A549 (cell line): ENCODE measurements around the gene PLEKHF1. TPM values are rescaled to one million over a fixed set of nuclear protein-coding genes. Genes with fewer than 3 reads are reported as not detected.
A peak's percentile ranks its signal among the peaks of the same experiment; 100 is the strongest.

ENCODE experiments used
- ATAC-seq, 2 experiments: fragments of 200-7000 bp in 1 of 2; fragments of >200 bp in 1 of 2; cut with Nextera tagmentation in 1 of 2; cut with Tn5 transposase in 1 of 2; 3 replicates each; pipeline versions ENCODE4 v1.8.0 to v1.9.1; 2018 to 2020; ENCODE audit warnings: mild to moderate bottlenecking in 1 of 2, moderate library complexity in 1 of 2
- CTCF ChIA-PET: fragments of 300-600 bp; sonication (Branson Sonifier 250); formaldehyde crosslinking; extraction: SDS; loops from one replicate; lab custom pipeline; 2021; ENCODE audit warnings: antibody characterized with exemption, inconsistent platforms; lab: Yijun Ruan, JAX
- POLR2A ChIA-PET: fragments of 350-600 bp; formaldehyde crosslinking; extraction: SDS; loops from one replicate; lab custom pipeline; 2021; ENCODE audit warnings: antibody characterized with exemption, inconsistent platforms; lab: Yijun Ruan, JAX
- DNase-seq, 2 experiments: peaks; one replicate each; pipeline versions ENCODE4 v3.0.0 to v3.0.0-alpha.2; 2011 to 2016; ENCODE audit warnings: low read depth in 1 of 2, low spot score in 1 of 2
- FAIRE-seq: peaks from 2 replicates; lab custom pipeline; 2011; peaks lifted over from hg19 to GRCh38; lab: Jason Lieb, UNC
- H3K27ac ChIP-seq, 2 experiments: fragments of >200 bp; sonication (Bioruptor Twin); formaldehyde crosslinking; 3 replicates each; pipeline ENCODE4 v1.5.1; 2016 to 2017
- H3K4me1 ChIP-seq: fragments of >200 bp; sonication (Bioruptor Twin); formaldehyde crosslinking; 3 replicates; pipeline ENCODE4 v1.6.1; 2016
- H3K4me2 ChIP-seq: fragments of >200 bp; sonication (Bioruptor Twin); formaldehyde crosslinking; 3 replicates; pipeline ENCODE4 v1.6.1; 2016
- H3K4me3 ChIP-seq: fragments of >200 bp; sonication (Bioruptor Twin); formaldehyde crosslinking; 3 replicates; pipeline ENCODE4 v1.5.1; 2016
- H3K9me3 ChIP-seq: fragments of >200 bp; sonication (Bioruptor Twin); formaldehyde crosslinking; 3 replicates; pipeline ENCODE4 v1.6.1; 2016
- CBX8 ChIP-seq: fragments of 200-600 bp; sonication (generic); IDR thresholded peaks from 2 replicates; pipeline ENCODE4 v1.6.1; 2016
- EHF ChIP-seq: fragments of 250-450 bp; sonication (Bioruptor Pico); IDR thresholded peaks from 2 replicates; pipeline ENCODE4 v1.5.0; 2020; ENCODE audit warnings: mild to moderate bottlenecking
- EHMT2 ChIP-seq: fragments of 200-600 bp; sonication (generic); IDR thresholded peaks from 2 replicates; pipeline ENCODE4 v1.6.1; 2016; ENCODE audit warnings: antibody characterized with exemption, low read depth, mild to moderate bottlenecking, moderate library complexity
- EP300 ChIP-seq, 2 experiments: fragments of >200 bp; sonication (Bioruptor Twin); formaldehyde crosslinking; IDR thresholded peaks; 2 replicates in 1 of 2; 3 replicates in 1 of 2; pipeline ENCODE4 v1.6.1; 2016 to 2017
- ESRRA ChIP-seq: fragments of 150-350 bp; IDR thresholded peaks from 2 replicates; pipeline ENCODE4 v1.6.1; 2014; ENCODE audit warnings: mild to moderate bottlenecking, low read length, borderline replicate concordance
- FOSL2 ChIP-seq, 2 experiments: fragments of 450-650 bp in 1 of 2; fragments of >200 bp in 1 of 2; sonication (Bioruptor Twin) in 1 of 2; formaldehyde crosslinking; IDR thresholded peaks; 2 replicates each; pipeline versions ENCODE4 v1.5.0 to v1.6.1; 2016 to 2020; ENCODE audit warnings: mild to moderate bottlenecking in 1 of 2, moderate library complexity in 1 of 2
- FOXS1 ChIP-seq: fragments of 250-450 bp; sonication (Bioruptor Pico); IDR thresholded peaks from 2 replicates; pipeline ENCODE4 v1.5.0; 2020; ENCODE audit warnings: mild to moderate bottlenecking, moderate library complexity
- GATA3 ChIP-seq: IDR thresholded peaks from 2 replicates; pipeline ENCODE4 v1.6.1; 2012; ENCODE audit warnings: borderline replicate concordance
- HDAC2 ChIP-seq: fragments of 200-600 bp; sonication (generic); IDR thresholded peaks from 2 replicates; pipeline ENCODE4 v1.6.1; 2016
- HMGXB4 ChIP-seq: fragments of 250-450 bp; sonication (Bioruptor Pico); IDR thresholded peaks from 2 replicates; pipeline ENCODE4 v1.5.0; 2021; ENCODE audit warnings: mild to moderate bottlenecking, moderate library complexity, borderline replicate concordance
- HOXA7 ChIP-seq: fragments of 250-450 bp; sonication (Bioruptor Pico); IDR thresholded peaks from 2 replicates; pipeline ENCODE4 v1.5.0; 2020; ENCODE audit warnings: mild to moderate bottlenecking, moderate library complexity
- HOXB5 ChIP-seq: fragments of 250-450 bp; sonication (Bioruptor Pico); IDR thresholded peaks from 2 replicates; pipeline ENCODE4 v1.5.0; 2020; ENCODE audit warnings: mild to moderate bottlenecking, moderate library complexity
- JUNB ChIP-seq: fragments of >200 bp; sonication (Bioruptor Twin); formaldehyde crosslinking; IDR thresholded peaks from 2 replicates; pipeline ENCODE4 v1.6.1; 2016
- KDM1A ChIP-seq: fragments of 200-600 bp; sonication (generic); IDR thresholded peaks from 2 replicates; pipeline ENCODE4 v1.6.1; 2016; ENCODE audit warnings: low read depth, mild to moderate bottlenecking
- MAX ChIP-seq: IDR thresholded peaks from 2 replicates; pipeline ENCODE4 v1.6.1; 2012
- MAZ ChIP-seq: fragments of 150-350 bp; IDR thresholded peaks from 2 replicates; pipeline ENCODE4 v1.6.1; 2014; ENCODE audit warnings: antibody characterized with exemption, low read depth, low read length, borderline replicate concordance
- NFE2L2 ChIP-seq: fragments of 150-350 bp; conservative IDR thresholded peaks from 2 replicates; pipeline ENCODE4 v1.6.1; 2014; ENCODE audit warnings: low read length
- NPAS2 ChIP-seq: fragments of 250-450 bp; sonication (Bioruptor Pico); IDR thresholded peaks from 2 replicates; pipeline ENCODE4 v1.8.0; 2022; ENCODE audit warnings: mild to moderate bottlenecking, moderate library complexity, borderline replicate concordance
- NR3C1 ChIP-seq: fragments of >200 bp; sonication (Bioruptor Twin); formaldehyde crosslinking; IDR thresholded peaks from 3 replicates; pipeline ENCODE4 v1.6.1; 2017
- PHF8 ChIP-seq: fragments of 200-600 bp; sonication (generic); IDR thresholded peaks from 2 replicates; pipeline ENCODE4 v1.6.1; 2016; ENCODE audit warnings: low read depth, mild to moderate bottlenecking, antibody characterized with exemption, moderate library complexity, borderline replicate concordance
- POLR2A ChIP-seq: IDR thresholded peaks from 2 replicates; pipeline ENCODE4 v1.6.1; 2012; ENCODE audit warnings: mild to moderate bottlenecking, low read length
- RAD21 ChIP-seq, 2 experiments: fragments of >200 bp in 1 of 2; sonication (Bioruptor Twin) in 1 of 2; formaldehyde crosslinking in 1 of 2; IDR thresholded peaks in 1 of 2; conservative IDR thresholded peaks in 1 of 2; 2 replicates in 1 of 2; 3 replicates in 1 of 2; pipeline ENCODE4 v1.6.1; 2012 to 2018; ENCODE audit warnings: inconsistent platforms in 1 of 2
- RFX5 ChIP-seq: fragments of 450-650 bp; IDR thresholded peaks from 2 replicates; pipeline ENCODE4 v1.7.1; 2014; ENCODE audit warnings: antibody characterized with exemption, mild to moderate bottlenecking, moderate library complexity
- RNF2 ChIP-seq: fragments of 200-600 bp; sonication (generic); IDR thresholded peaks from 2 replicates; pipeline ENCODE4 v1.6.1; 2016; ENCODE audit warnings: low read depth, mild to moderate bottlenecking, antibody characterized with exemption, moderate library complexity, borderline replicate concordance
- SMC3 ChIP-seq: fragments of >200 bp; sonication (Bioruptor Twin); formaldehyde crosslinking; IDR thresholded peaks from 3 replicates; pipeline ENCODE4 v1.6.1; 2018; ENCODE audit warnings: inconsistent platforms
- SREBF2 ChIP-seq: fragments of 450-650 bp; IDR thresholded peaks from 2 replicates; pipeline ENCODE4 v1.6.1; 2014; ENCODE audit warnings: mild to moderate bottlenecking, moderate library complexity
- TFCP2L1 ChIP-seq: fragments of 250-450 bp; sonication (Bioruptor Pico); IDR thresholded peaks from 2 replicates; pipeline ENCODE4 v1.5.0; 2021; ENCODE audit warnings: mild to moderate bottlenecking
- TP53 ChIP-seq: fragments of 250-450 bp; sonication (Bioruptor Pico); IDR thresholded peaks from 2 replicates; pipeline ENCODE4 v1.5.0; 2021; ENCODE audit warnings: mild to moderate bottlenecking, moderate library complexity
- ZC3H11A ChIP-seq: fragments of 450-650 bp; IDR thresholded peaks from 2 replicates; pipeline ENCODE4 v1.6.1; 2014; ENCODE audit warnings: antibody characterized with exemption, mild to moderate bottlenecking
- ZFP36 ChIP-seq: fragments of 450-650 bp; IDR thresholded peaks from 2 replicates; pipeline ENCODE4 v1.6.1; 2014; ENCODE audit warnings: borderline replicate concordance; ENCODE audit not compliant: partially characterized antibody
- ZSCAN20 ChIP-seq: fragments of 250-450 bp; sonication (Bioruptor Pico); IDR thresholded peaks from 2 replicates; pipeline ENCODE4 v1.8.0; 2022; ENCODE audit warnings: mild to moderate bottlenecking, moderate library complexity
- WGBS: methylation state at CpG from one replicate; pipeline ENCODE4 v1.1.6; 2017; ENCODE audit errors: missing lambda C conversion rate; 5-methylcytosine and 5-hydroxymethylcytosine counted together
- polyA minus RNA-seq: library from RNA; depleted of rRNA, polyadenylated mRNA; stranded (reverse); fragments of >200 nt; gene quantifications from 2 replicates; pipeline ENCODE4 v1.2.3, GENCODE V29; 2011; rRNA and poly(A)+ RNA removed
- polyA plus RNA-seq, 4 experiments: library from polyadenylated mRNA; depleted of rRNA in 3 of 4; stranded (reverse); fragments of >200 nt; fragmentation: RNase III in 1 of 4; extraction: RNeasy Plus Mini Kit Qiagen cat#74134 plus additional on column Dnase treatment in 1 of 4; gene quantifications; 2 replicates in 3 of 4; 3 replicates in 1 of 4; pipeline ENCODE4 v1.2.3, GENCODE V29; 2011 to 2017
- TF ChIP-seq, protein P1 (sequence below): fragments of 450-650 bp; IDR thresholded peaks from 2 replicates; pipeline ENCODE4 v1.6.1; 2014; ENCODE audit warnings: antibody characterized with exemption
- TF ChIP-seq, protein P2 (sequence below): fragments of 200-600 bp; sonication (generic); IDR thresholded peaks from 2 replicates; pipeline ENCODE4 v1.6.1; 2016; ENCODE audit warnings: antibody characterized with exemption, mild to moderate bottlenecking, moderate library complexity

Gene PLEKHF1
- polyA plus RNA-seq (2011; rRNA removed) (2.1 and 2.3 TPM in 2 replicates), polyA plus RNA-seq (2017; fragmentation: RNase III; extraction: RNeasy Plus Mini Kit Qiagen cat#74134 plus additional on column Dnase treatment) (4.1 to 4.4 TPM (median 4.2 TPM) in 3 replicates), polyA minus RNA-seq (3.3 and 3.4 TPM in 2 replicates)
- 7.1 and 8.7 TPM in 2 replicates for polyA plus RNA-seq (2012; cell fraction: cytosol; rRNA removed)
- 9.8 and 13.2 TPM in 2 replicates for polyA plus RNA-seq (2012; cell fraction: nucleus; rRNA removed)

DNA sequence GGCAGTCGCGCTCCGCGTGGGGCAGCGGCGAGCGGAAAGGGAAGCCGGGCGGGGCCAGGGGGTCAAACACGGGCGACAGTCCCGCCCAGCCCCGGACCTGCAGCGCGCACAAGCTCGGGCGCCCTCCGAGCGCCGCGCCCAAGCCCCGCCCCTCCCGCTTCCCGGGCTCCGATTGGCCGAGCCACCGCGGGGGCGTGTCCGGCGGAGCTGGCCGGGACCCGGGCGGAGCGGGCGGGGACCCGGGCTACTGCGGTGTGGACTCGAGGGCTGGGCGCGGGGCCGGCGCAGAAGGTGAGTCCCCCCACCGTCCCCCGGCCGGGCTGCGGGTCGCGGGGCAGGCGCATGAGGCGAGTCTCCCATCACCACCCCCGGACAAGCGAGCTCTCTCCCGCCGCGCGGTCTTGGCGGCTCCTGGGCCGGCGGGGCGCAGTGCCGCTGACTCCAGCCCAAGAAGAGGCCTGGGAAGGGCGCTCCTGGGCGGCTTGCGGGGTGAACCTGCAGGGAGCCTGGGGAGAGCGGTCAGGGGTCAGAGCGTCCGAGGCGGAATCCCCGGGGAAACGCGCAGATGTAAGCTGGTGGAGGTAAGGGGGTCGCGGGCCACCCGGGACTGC lies at the start of gene PLEKHF1:
Gene PLEKHF1, plus strand, starts transcription at position 247 of the 611 bp plus-strand sequence. CDS start 8,379 bp downstream, outside the sequence.
- FAIRE-seq (peak; percentile 13), DNase-seq (peak; percentile 85 to 98), ATAC-seq (peak; percentile 87 to 97)
- WGBS: 2% methylated on average over 26 of the region's 75 CpGs
- ChIA-PET POLR2A (interaction anchor here (0.9 to 5.3 kb wide), 4 partner anchors 16 to 59 kb away, joined by 3 to 51 read pairs (median 8); partner anchors contain the start of genes C19orf12 and POP4), CTCF (interaction anchor here (0.7 to 8.5 kb wide), 8 partner anchors 12 to 209 kb away, joined by 3 to 122 read pairs (median 4); partner anchors contain the start of genes C19orf12 and POP4)
- no peaks in the 10 kb centered on the region for H3K9me3 ChIP-seq
- H3K27ac ChIP-seq: peak within 1 kb of the TSS; percentile 74 to 86
- peaks cover 19% of the 10 kb centered on the region for H3K4me1 ChIP-seq
- peak within 1 kb of the TSS; percentile 99 for H3K4me2 ChIP-seq
- peak within 1 kb of the TSS; percentile 82 for H3K4me3 ChIP-seq
- TF ChIP-seq POLR2A (peak; percentile 35; the same call in 1 of the 2 replicates), RFX5 (no peak), ZC3H11A (no peak), NFE2L2 (no peak), SREBF2 (no peak), EP300 (IDR thresholded peaks at IDR 0.05) (no peak), NR3C1 (no peak), PHF8 (no peak), FOXS1 (CRISPR knock-in tag) (no peak), MAZ (no peak), JUNB (no peak), MAX (peak; percentile 58), GATA3 (no peak), RAD21 (conservative IDR thresholded peaks at IDR 0.05 in 1 of 2, IDR thresholded peaks at IDR 0.05 in 1 of 2) (no peak), TP53 (CRISPR knock-in tag) (no peak), RNF2 (0 out of 2 replicates have a peak, but pooled peaks have one; percentile 38), HOXB5 (CRISPR knock-in tag) (no peak), ZSCAN20 (CRISPR knock-in tag) (no peak), HDAC2 (no peak), ZFP36 (no peak), HMGXB4 (CRISPR knock-in tag) (no peak), EHMT2 (no peak), HOXA7 (CRISPR knock-in tag) (no peak), KDM1A (no peak), NPAS2 (CRISPR knock-in tag) (no peak), SMC3 (no peak; the same call in 2 of the 3 replicates), EHF (no peak), ESRRA (no peak), CBX8 (no peak), FOSL2 (IDR thresholded peaks at IDR 0.05) (no peak), FOSL2 (CRISPR knock-in tag; IDR thresholded peaks at IDR 0.05) (no peak), TFCP2L1 (0 out of 2 replicates have a peak, but pooled peaks have one; percentile 56)
- TF ChIP-seq, protein P1, sequence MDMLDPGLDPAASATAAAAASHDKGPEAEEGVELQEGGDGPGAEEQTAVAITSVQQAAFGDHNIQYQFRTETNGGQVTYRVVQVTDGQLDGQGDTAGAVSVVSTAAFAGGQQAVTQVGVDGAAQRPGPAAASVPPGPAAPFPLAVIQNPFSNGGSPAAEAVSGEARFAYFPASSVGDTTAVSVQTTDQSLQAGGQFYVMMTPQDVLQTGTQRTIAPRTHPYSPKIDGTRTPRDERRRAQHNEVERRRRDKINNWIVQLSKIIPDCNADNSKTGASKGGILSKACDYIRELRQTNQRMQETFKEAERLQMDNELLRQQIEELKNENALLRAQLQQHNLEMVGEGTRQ: no peak
- TF ChIP-seq, protein P2, sequence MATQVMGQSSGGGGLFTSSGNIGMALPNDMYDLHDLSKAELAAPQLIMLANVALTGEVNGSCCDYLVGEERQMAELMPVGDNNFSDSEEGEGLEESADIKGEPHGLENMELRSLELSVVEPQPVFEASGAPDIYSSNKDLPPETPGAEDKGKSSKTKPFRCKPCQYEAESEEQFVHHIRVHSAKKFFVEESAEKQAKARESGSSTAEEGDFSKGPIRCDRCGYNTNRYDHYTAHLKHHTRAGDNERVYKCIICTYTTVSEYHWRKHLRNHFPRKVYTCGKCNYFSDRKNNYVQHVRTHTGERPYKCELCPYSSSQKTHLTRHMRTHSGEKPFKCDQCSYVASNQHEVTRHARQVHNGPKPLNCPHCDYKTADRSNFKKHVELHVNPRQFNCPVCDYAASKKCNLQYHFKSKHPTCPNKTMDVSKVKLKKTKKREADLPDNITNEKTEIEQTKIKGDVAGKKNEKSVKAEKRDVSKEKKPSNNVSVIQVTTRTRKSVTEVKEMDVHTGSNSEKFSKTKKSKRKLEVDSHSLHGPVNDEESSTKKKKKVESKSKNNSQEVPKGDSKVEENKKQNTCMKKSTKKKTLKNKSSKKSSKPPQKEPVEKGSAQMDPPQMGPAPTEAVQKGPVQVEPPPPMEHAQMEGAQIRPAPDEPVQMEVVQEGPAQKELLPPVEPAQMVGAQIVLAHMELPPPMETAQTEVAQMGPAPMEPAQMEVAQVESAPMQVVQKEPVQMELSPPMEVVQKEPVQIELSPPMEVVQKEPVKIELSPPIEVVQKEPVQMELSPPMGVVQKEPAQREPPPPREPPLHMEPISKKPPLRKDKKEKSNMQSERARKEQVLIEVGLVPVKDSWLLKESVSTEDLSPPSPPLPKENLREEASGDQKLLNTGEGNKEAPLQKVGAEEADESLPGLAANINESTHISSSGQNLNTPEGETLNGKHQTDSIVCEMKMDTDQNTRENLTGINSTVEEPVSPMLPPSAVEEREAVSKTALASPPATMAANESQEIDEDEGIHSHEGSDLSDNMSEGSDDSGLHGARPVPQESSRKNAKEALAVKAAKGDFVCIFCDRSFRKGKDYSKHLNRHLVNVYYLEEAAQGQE: no peak
